Lower leg skin (tissue), 3 donors: ENCODE data around the gene COX4I1.

ENCODE experiments used
- CTCF ChIP-seq, 3 donors: fragments of 450-650 bp; IDR thresholded peaks; one replicate each; pipeline ENCODE4 v1.5.1; 2016; ENCODE audit warnings: antibody characterized with exemption in 3 of 3, mild to moderate bottlenecking in 3 of 3, moderate library complexity in 2 of 3
- POLR2A ChIP-seq, 2 donors: fragments of 450-650 bp; IDR thresholded peaks; one replicate each; pipeline ENCODE4 v1.6.1; 2016 to 2017; ENCODE audit warnings: antibody characterized with exemption in 2 of 2, mild to moderate bottlenecking in 1 of 2, moderate library complexity in 1 of 2

GRCh38 chr16:85789773-85790172, 9.7 kb upstream of the COX4I1 start:
- no peak for TF ChIP-seq CTCF (IDR thresholded peaks at IDR 0.05)
- TF ChIP-seq POLR2A (IDR thresholded peaks at IDR 0.05), result no peak
